Measurements from ENCODE around the gene IRS1. TPM values are rescaled to one million over a fixed set of nuclear protein-coding genes. Genes with fewer than 3 reads are reported as not detected.

IRS1 gene
- total RNA-seq, 2 experiments from 2014 or later: 4.5 to 5.8 TPM

- peak overlapping the region; percentile 85 for H3K27ac Mint-ChIP-seq
- H3K4me3 Mint-ChIP-seq: peak overlapping the region; percentile 73
- H3K27me3 Mint-ChIP-seq: no peaks in the 10 kb centered on the region
- H3K9me3 Mint-ChIP-seq (ENCODE audit: low read depth): no peaks in the 10 kb centered on the region
- DNase-seq: no peak
- peaks cover 7% of the 10 kb centered on the region for H3K36me3 Mint-ChIP-seq
- peaks cover 58% of the 10 kb centered on the region for H3K4me1 Mint-ChIP-seq
- ATAC-seq: no peak
- CTCF ChIA-PET: interaction anchor here (6.9 kb wide), 1 partner anchor 8 kb away, joined by 58 read pairs; the partner anchor contains the start of gene IRS1
These were observed 7.3 kb downstream of the IRS1 start for GRCh38 chr2:226792155-226792881.

- peak overlapping the region; percentile 95 for H3K27ac Mint-ChIP-seq
- peaks cover 10% of the 10 kb centered on the region for H3K36me3 Mint-ChIP-seq
- CTCF ChIA-PET: interaction anchor here (1.2 to 6.9 kb wide), 2 partner anchors 9 to 19 kb away, joined by 3 to 58 read pairs; partner anchors contain the start of gene IRS1
- H3K27me3 Mint-ChIP-seq: no peaks in the 10 kb centered on the region
- no peaks in the 10 kb centered on the region for H3K9me3 Mint-ChIP-seq (ENCODE audit: low read depth)
- peaks cover 54% of the 10 kb centered on the region for H3K4me1 Mint-ChIP-seq
- ATAC-seq (peak; percentile 98), DNase-seq (peak; percentile 93)
- H3K4me3 Mint-ChIP-seq: peak overlapping the region; percentile 81
These were observed 8.0 kb downstream of the IRS1 start for GRCh38 chr2:226791487-226792081.

GRCh38 chr2:226791056-226791486 lies 8.5 kb downstream of the IRS1 start:
- Mint-ChIP-seq H3K9me3 (ENCODE audit: low read depth) (no peaks in the 10 kb centered on the region), H3K36me3 (peaks cover 11% of the 10 kb centered on the region), H3K4me3 (peak overlapping the region; percentile 81), H3K27me3 (no peaks in the 10 kb centered on the region), H3K4me1 (peaks cover 51% of the 10 kb centered on the region), H3K27ac (peak overlapping the region; percentile 95)
- CTCF ChIA-PET: interaction anchor here (1.2 to 6.9 kb wide), 2 partner anchors 9 to 19 kb away, joined by 3 to 58 read pairs; partner anchors contain the start of gene IRS1
- ATAC-seq (peak; percentile 72), DNase-seq (peak; percentile 84)

- Mint-ChIP-seq H3K4me1 (peaks cover 51% of the 10 kb centered on the region), H3K9me3 (ENCODE audit: low read depth) (peaks cover 2% of the 10 kb centered on the region), H3K27ac (peak overlapping the region; percentile 95), H3K4me3 (peak overlapping the region; percentile 81), H3K36me3 (peaks cover 14% of the 10 kb centered on the region), H3K27me3 (no peaks in the 10 kb centered on the region)
- ATAC-seq (no peak), DNase-seq (no peak)
- CTCF ChIA-PET: interaction anchor here (1.2 to 6.9 kb wide), 3 partner anchors 10 to 18 kb away, joined by 3 to 58 read pairs (median 5); partner anchors contain the start of gene IRS1
These were observed 9.2 kb downstream of the IRS1 start for GRCh38 chr2:226790431-226790830.

GRCh38 chr2:226790011-226790410 lies 9.6 kb downstream of the IRS1 start:
- Mint-ChIP-seq H3K27ac (no peak overlapping the region), H3K4me3 (no peak overlapping the region), H3K9me3 (ENCODE audit: low read depth) (peaks cover 2% of the 10 kb centered on the region), H3K36me3 (peaks cover 14% of the 10 kb centered on the region), H3K4me1 (peaks cover 51% of the 10 kb centered on the region), H3K27me3 (no peaks in the 10 kb centered on the region)
- DNase-seq: no peak
- ATAC-seq: no peak
- CTCF ChIA-PET: interaction anchor here (1.2 to 6.9 kb wide), 4 partner anchors 10 to 18 kb away, joined by 3 to 58 read pairs (median 5); partner anchors contain the start of gene IRS1

- Mint-ChIP-seq H3K4me1 (peaks cover 42% of the 10 kb centered on the region), H3K27me3 (no peaks in the 10 kb centered on the region), H3K27ac (no peak overlapping the region), H3K36me3 (peaks cover 14% of the 10 kb centered on the region), H3K9me3 (ENCODE audit: low read depth) (peaks cover 2% of the 10 kb centered on the region), H3K4me3 (no peak overlapping the region)
- ATAC-seq (no peak), DNase-seq (no peak)
- CTCF ChIA-PET: interaction anchor here (1.4 to 6.9 kb wide), 3 partner anchors 11 to 16 kb away, joined by 5 to 58 read pairs (median 5); partner anchors contain the start of gene IRS1
These were observed 10.6 kb downstream of the IRS1 start for GRCh38 chr2:226788881-226789490.

- CTCF ChIA-PET: interaction anchor here (6.9 kb wide), 1 partner anchor 12 kb away, joined by 58 read pairs; the partner anchor contains the start of gene IRS1
- Mint-ChIP-seq H3K9me3 (ENCODE audit: low read depth) (peaks cover 2% of the 10 kb centered on the region), H3K4me1 (peaks cover 36% of the 10 kb centered on the region), H3K4me3 (no peak overlapping the region), H3K27ac (no peak overlapping the region), H3K27me3 (no peaks in the 10 kb centered on the region), H3K36me3 (peaks cover 17% of the 10 kb centered on the region)
- ATAC-seq (no peak), DNase-seq (no peak)
These were observed 11.6 kb downstream of the IRS1 start for GRCh38 chr2:226788064-226788463.

- ATAC-seq (no peak), DNase-seq (no peak)
- peaks cover 17% of the 10 kb centered on the region for H3K36me3 Mint-ChIP-seq
- H3K27me3 Mint-ChIP-seq: no peaks in the 10 kb centered on the region
- peaks cover 8% of the 10 kb centered on the region for H3K4me1 Mint-ChIP-seq
- H3K9me3 Mint-ChIP-seq (ENCODE audit: low read depth): peaks cover 2% of the 10 kb centered on the region
- CTCF ChIA-PET: interaction anchor here (1.2 kb wide), 1 partner anchor 11 kb away, joined by 5 read pairs; no protein-coding TSS in a partner anchor
- H3K27ac Mint-ChIP-seq: no peak overlapping the region
- H3K4me3 Mint-ChIP-seq: no peak overlapping the region
These were observed 15.7 kb downstream of the IRS1 start for GRCh38 chr2:226783885-226784284.

GRCh38 chr2:226782092-226782713 lies 17.4 kb downstream of the IRS1 start:
- no peak for ATAC-seq
- Mint-ChIP-seq H3K4me1 (peaks cover 2% of the 10 kb centered on the region), H3K27me3 (no peaks in the 10 kb centered on the region), H3K4me3 (no peak overlapping the region), H3K27ac (no peak overlapping the region), H3K9me3 (ENCODE audit: low read depth) (peaks cover 2% of the 10 kb centered on the region), H3K36me3 (peaks cover 15% of the 10 kb centered on the region)
- CTCF ChIA-PET: no interaction called here
- no peak for DNase-seq

- no peaks in the 10 kb centered on the region for H3K27me3 Mint-ChIP-seq
- ATAC-seq (no peak), DNase-seq (no peak)
- peaks cover 8% of the 10 kb centered on the region for H3K36me3 Mint-ChIP-seq
- CTCF ChIA-PET: no interaction called here
- peaks cover 2% of the 10 kb centered on the region for H3K4me1 Mint-ChIP-seq
- no peaks in the 10 kb centered on the region for H3K9me3 Mint-ChIP-seq (ENCODE audit: low read depth)
- no peak overlapping the region for H3K4me3 Mint-ChIP-seq
- H3K27ac Mint-ChIP-seq: no peak overlapping the region
These were observed 19.2 kb downstream of the IRS1 start for GRCh38 chr2:226780431-226780830.

GRCh38 chr2:226777611-226778010 lies 22.0 kb downstream of the IRS1 start:
- ATAC-seq: no peak
- H3K36me3 Mint-ChIP-seq: peaks cover 18% of the 10 kb centered on the region
- DNase-seq: no peak
- peaks cover 13% of the 10 kb centered on the region for H3K4me1 Mint-ChIP-seq
- CTCF ChIA-PET: interaction anchor here (2.0 kb wide), 1 partner anchor 12 kb away, joined by 5 read pairs; no protein-coding TSS in a partner anchor
- no peaks in the 10 kb centered on the region for H3K27me3 Mint-ChIP-seq
- H3K9me3 Mint-ChIP-seq (ENCODE audit: low read depth): peaks cover 4% of the 10 kb centered on the region
- no peak overlapping the region for H3K4me3 Mint-ChIP-seq
- no peak overlapping the region for H3K27ac Mint-ChIP-seq

GRCh38 chr2:226776104-226776503 lies 23.5 kb downstream of the IRS1 start:
- Mint-ChIP-seq H3K4me1 (peaks cover 22% of the 10 kb centered on the region), H3K27ac (no peak overlapping the region), H3K4me3 (no peak overlapping the region), H3K27me3 (no peaks in the 10 kb centered on the region), H3K36me3 (peaks cover 22% of the 10 kb centered on the region), H3K9me3 (ENCODE audit: low read depth) (peaks cover 4% of the 10 kb centered on the region)
- CTCF ChIA-PET: no interaction called here
- DNase-seq: no peak
- ATAC-seq: no peak

GRCh38 chr2:226775032-226775509 lies 24.5 kb downstream of the IRS1 start:
- H3K4me1 Mint-ChIP-seq: peaks cover 23% of the 10 kb centered on the region
- no peak overlapping the region for H3K4me3 Mint-ChIP-seq
- ATAC-seq (no peak), DNase-seq (no peak)
- H3K27me3 Mint-ChIP-seq: no peaks in the 10 kb centered on the region
- peaks cover 4% of the 10 kb centered on the region for H3K9me3 Mint-ChIP-seq (ENCODE audit: low read depth)
- H3K36me3 Mint-ChIP-seq: peaks cover 22% of the 10 kb centered on the region
- no peak overlapping the region for H3K27ac Mint-ChIP-seq
- CTCF ChIA-PET: no interaction called here

Data from activated CD8-positive, alpha-beta memory T cell treated with anti-CD3 and anti-CD28 coated beads, Interleukin-2, amount 10 ng/mL, durations not matched to agents 7 days and 5 days (primary cell).